Bronchial epithelial cell (primary cell): ENCODE measurements around the gene PDYN. TPM values are rescaled to one million over a fixed set of nuclear protein-coding genes. Genes with fewer than 3 reads are reported as not detected.

Experiments
- DNase-seq: peaks from one replicate; pipeline ENCODE4 v3.0.0-alpha.2; 2010; ENCODE audit warnings: low read depth
- FAIRE-seq: peaks from 2 replicates; lab custom pipeline; 2011; peaks lifted over from hg19 to GRCh38; lab: Jason Lieb, UNC
- H3K27me3 ChIP-seq: 2 replicates; pipeline ENCODE4 v1.5.1; 2011; ENCODE audit warnings: low read length; ENCODE audit not compliant: control insufficient read depth, insufficient read depth
- H3K36me3 ChIP-seq: 2 replicates; pipeline ENCODE4 v1.5.1; 2011; ENCODE audit warnings: low read length; ENCODE audit not compliant: control insufficient read depth, insufficient read depth
- H3K4me3 ChIP-seq: 2 replicates; pipeline ENCODE4 v1.5.1; 2011; ENCODE audit warnings: mild to moderate bottlenecking, low read depth, low read length, control low read depth
- total RNA-seq: library from RNA; depleted of rRNA; stranded (reverse); fragments of >200 nt; gene quantifications from 2 replicates; pipeline ENCODE4 v1.2.1, GENCODE V29; 2014
- TF ChIP-seq, protein P1 (sequence below): IDR thresholded peaks from 2 replicates; pipeline ENCODE4 v1.5.1; 2011; ENCODE audit warnings: mild to moderate bottlenecking, moderate library complexity, low read length, control low read depth, inconsistent platforms; ENCODE audit not compliant: insufficient read depth, severe bottlenecking

The PDYN gene
- total RNA-seq, 1 donor from 2014 or later: not detected

DNA sequence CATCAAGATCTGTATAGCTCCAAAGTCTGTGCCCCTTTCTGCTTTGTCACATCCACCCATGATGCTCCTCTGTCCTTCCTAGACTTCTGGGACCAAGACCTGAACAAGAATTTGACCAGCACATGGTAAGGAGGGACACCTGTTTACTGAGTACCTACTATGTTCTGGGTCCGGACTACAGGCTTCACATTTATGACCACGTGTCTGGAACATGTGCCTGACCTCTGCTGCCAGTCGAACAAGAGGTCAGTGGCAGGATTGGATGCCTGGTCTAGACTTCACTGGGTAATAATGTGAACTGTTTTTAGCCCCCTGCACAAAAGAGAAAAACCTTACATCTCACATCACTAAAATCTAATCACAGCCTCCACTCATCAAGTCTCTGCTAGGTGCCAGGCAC lies 7.3 kb upstream of the PDYN start:
- TF ChIP-seq, protein P1, sequence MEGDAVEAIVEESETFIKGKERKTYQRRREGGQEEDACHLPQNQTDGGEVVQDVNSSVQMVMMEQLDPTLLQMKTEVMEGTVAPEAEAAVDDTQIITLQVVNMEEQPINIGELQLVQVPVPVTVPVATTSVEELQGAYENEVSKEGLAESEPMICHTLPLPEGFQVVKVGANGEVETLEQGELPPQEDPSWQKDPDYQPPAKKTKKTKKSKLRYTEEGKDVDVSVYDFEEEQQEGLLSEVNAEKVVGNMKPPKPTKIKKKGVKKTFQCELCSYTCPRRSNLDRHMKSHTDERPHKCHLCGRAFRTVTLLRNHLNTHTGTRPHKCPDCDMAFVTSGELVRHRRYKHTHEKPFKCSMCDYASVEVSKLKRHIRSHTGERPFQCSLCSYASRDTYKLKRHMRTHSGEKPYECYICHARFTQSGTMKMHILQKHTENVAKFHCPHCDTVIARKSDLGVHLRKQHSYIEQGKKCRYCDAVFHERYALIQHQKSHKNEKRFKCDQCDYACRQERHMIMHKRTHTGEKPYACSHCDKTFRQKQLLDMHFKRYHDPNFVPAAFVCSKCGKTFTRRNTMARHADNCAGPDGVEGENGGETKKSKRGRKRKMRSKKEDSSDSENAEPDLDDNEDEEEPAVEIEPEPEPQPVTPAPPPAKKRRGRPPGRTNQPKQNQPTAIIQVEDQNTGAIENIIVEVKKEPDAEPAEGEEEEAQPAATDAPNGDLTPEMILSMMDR: no peak
- peaks cover 6% of the 10 kb centered on the region for H3K27me3 ChIP-seq
- H3K36me3 ChIP-seq: no peaks in the 10 kb centered on the region
- no peak overlapping the region for H3K4me3 ChIP-seq
- FAIRE-seq (no peak), DNase-seq (no peak)

DNA sequence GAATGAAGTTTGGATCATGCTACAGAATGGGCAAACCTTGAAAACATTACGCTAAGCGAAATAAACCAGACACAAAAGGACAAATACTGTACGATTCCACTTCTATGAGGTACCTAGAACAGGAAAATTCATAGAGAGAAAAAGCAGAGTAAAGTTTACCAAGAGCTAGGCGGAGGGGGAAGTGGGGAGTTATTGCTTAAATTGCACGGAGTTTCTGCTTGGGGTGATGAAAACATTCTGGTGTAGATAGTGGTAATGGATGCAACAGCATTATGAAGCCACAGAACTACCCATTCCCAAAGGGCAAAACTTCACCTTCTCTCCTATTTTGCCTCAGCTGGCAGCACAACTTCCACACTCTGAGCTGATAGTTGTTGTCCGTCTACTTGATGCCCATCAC lies 6.4 kb upstream of the PDYN start:
- FAIRE-seq (no peak), DNase-seq (no peak)
- peaks cover 12% of the 10 kb centered on the region for H3K27me3 ChIP-seq
- H3K4me3 ChIP-seq: no peak overlapping the region
- TF ChIP-seq, protein P1: no peak
- no peaks in the 10 kb centered on the region for H3K36me3 ChIP-seq

DNA sequence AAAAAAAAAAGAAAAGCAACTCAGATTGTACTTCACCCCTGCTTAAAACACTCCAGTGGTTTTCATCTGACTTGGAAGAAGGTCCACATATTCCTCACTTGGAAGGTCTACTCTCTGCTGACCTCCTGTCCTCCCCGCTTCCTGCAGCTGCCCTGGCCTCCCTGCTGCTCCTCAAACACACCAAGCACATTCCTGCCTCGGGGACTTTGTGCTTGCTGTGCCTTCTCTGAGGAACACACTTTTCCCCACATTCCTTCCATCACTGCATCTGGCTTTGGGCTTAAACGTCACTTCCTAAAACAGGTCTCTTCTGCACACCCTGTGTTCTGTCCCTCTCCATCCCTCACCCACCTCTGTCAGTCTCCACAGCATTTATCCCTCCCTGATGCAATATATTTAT lies 4.9 kb upstream of the PDYN start:
- Histone ChIP-seq H3K4me3 (no peak overlapping the region), H3K27me3 (peaks cover 20% of the 10 kb centered on the region), H3K36me3 (no peaks in the 10 kb centered on the region)
- FAIRE-seq: no peak
- TF ChIP-seq, protein P1: no peak
- no peak for DNase-seq

DNA sequence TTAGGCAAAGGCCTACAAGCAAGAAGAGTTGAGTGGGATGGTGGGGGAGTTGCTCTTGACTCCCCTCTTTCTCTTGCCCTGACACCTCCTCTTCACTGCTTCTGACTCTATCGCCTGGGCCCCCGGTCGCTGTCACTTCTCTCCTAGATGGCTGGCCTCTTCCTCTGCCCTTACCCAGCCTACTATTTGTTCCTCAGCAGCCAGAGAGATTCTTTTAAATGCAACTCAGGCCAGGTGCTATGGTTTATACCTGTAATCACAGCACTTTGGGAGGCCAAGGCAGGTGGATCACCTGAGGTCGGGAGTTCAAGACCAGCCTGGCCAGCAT lies 4.3 kb upstream of the PDYN start:
- TF ChIP-seq, protein P1: no peak
- FAIRE-seq (no peak), DNase-seq (no peak)
- Histone ChIP-seq H3K27me3 (peaks cover 20% of the 10 kb centered on the region), H3K36me3 (no peaks in the 10 kb centered on the region), H3K4me3 (no peak overlapping the region)

DNA sequence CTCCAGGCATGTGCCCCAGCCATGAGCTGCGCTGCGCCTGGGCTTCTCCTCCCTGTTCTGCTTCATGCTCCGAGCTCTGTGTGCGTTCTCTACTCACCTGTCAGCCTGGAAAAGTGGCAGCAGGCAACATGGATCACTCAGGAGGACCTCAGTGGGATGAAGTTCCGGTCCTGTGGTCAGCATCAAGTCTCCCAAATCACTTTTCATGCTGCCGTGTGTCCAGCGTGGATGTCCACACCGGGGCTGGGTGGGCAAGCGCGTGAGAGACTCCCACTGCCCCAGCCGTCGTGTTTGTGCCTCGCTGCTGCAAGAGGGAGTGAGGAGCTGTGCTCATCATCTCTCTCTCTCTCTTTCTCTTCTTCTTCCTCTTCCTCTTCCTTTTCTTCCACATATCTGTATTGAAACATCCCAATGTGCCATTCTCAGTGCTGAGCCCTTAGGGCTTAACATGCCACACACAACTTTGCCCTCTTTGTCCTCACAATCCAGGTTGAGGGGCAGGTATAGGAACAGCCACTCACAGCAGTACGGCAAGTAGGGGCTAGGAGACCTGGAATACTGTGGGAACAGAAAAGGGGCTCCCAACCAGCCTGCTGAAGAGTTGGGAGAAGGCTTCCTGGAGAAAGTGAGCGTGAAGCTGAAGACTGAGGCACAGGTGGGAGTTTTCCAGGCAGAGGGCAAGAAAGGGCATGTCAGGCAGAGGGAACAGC lies 3.8 kb upstream of the PDYN start:
- DNase-seq (no peak), FAIRE-seq (no peak)
- TF ChIP-seq, protein P1: no peak
- no peaks in the 10 kb centered on the region for H3K36me3 ChIP-seq
- H3K27me3 ChIP-seq: peaks cover 20% of the 10 kb centered on the region
- no peak overlapping the region for H3K4me3 ChIP-seq

DNA sequence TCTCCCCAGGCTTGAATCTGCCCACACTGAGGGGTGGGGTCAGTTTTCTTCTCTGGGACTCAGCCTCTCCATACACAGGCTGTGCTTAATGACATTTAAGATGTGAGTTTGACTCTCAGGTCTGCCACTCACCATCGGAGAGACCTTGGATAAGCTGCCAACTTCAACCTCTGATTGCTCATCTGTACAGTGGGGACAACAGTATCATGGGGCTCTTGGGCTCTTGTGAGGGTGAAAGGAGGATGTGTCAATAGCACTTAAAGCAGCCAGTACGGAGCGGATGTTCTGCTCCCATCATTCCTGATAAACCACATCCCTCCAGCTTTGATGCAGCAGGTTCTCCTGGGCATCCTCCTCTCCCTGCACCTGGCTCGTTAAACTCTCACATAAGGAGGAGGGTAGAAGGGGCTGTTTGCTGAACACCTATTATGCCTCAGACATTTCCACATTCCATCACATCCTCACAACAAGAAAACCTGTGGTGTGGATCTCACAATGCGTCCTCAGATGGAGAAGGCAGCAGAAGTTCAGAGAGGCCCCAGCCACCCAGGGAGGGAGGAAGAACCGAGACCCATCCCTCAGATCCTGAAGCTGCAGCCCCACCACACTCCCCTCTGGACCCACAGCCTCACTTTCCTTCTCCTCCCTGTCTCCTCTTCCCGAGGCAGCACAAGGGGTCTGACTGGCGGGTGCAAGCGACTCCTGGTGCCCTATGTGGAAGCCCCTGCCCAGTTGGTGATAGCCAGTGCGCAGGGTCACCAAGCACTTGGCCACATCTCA lies 1.9 kb upstream of the PDYN start:
- no peak overlapping the region for H3K4me3 ChIP-seq
- no peak for DNase-seq
- H3K36me3 ChIP-seq: no peaks in the 10 kb centered on the region
- peak; percentile 28 for FAIRE-seq
- TF ChIP-seq, protein P1: no peak
- H3K27me3 ChIP-seq: peaks cover 26% of the 10 kb centered on the region
